HEK293 (cell line): ENCODE data around the gene CCDC152.

Source experiments
- CTCF ChIP-seq: fragments of 450-650 bp; formaldehyde crosslinking; IDR thresholded peaks from 2 replicates; pipeline ENCODE4 v1.5.1; 2016; ENCODE audit warnings: missing biosample characterization, missing genetic modification characterization
- GLI4 ChIP-seq: fragments of 450-650 bp; formaldehyde crosslinking; IDR thresholded peaks from 2 replicates; pipeline ENCODE4 v1.5.1; 2016; ENCODE audit warnings: missing biosample characterization, missing genetic modification characterization
- KLF9 ChIP-seq: fragments of 450-650 bp; formaldehyde crosslinking; IDR thresholded peaks from 2 replicates; pipeline ENCODE4 v1.5.1; 2016; ENCODE audit warnings: missing biosample characterization, missing genetic modification characterization, low read depth
- REST ChIP-seq: fragments of 450-650 bp; formaldehyde crosslinking; IDR thresholded peaks from 2 replicates; pipeline ENCODE4 v1.5.1; 2016; ENCODE audit warnings: missing biosample characterization, missing genetic modification characterization
- SCRT1 ChIP-seq: fragments of 450-650 bp; formaldehyde crosslinking; IDR thresholded peaks from 2 replicates; pipeline ENCODE4 v1.5.1; 2016; ENCODE audit warnings: missing biosample characterization, missing genetic modification characterization, borderline replicate concordance
- ZNF350 ChIP-seq: fragments of 450-650 bp; formaldehyde crosslinking; IDR thresholded peaks from 2 replicates; pipeline ENCODE4 v1.5.0; 2017; ENCODE audit warnings: missing biosample characterization, mild to moderate bottlenecking, missing genetic modification characterization
- ZNF785 ChIP-seq: fragments of 450-650 bp; formaldehyde crosslinking; IDR thresholded peaks from 2 replicates; pipeline ENCODE4 v1.5.1; 2016; ENCODE audit warnings: missing biosample characterization, missing genetic modification characterization
- ZSCAN5A ChIP-seq: fragments of 450-650 bp; formaldehyde crosslinking; IDR thresholded peaks from 2 replicates; pipeline ENCODE4 v1.5.1; 2016; ENCODE audit warnings: missing biosample characterization, missing genetic modification characterization

GRCh38 chr5:42799668-42800114 is 43.1 kb downstream of the CCDC152 start:
- no peak for TF ChIP-seq GLI4 (tag by site-specific recombination)
- TF ChIP-seq CTCF (tag by site-specific recombination): no peak
- no peak for TF ChIP-seq KLF9 (tag by site-specific recombination)
- no peak for TF ChIP-seq REST (tag by site-specific recombination)
- TF ChIP-seq SCRT1 (tag by site-specific recombination): no peak
- no peak for TF ChIP-seq ZSCAN5A (tag by site-specific recombination)
- no peak for TF ChIP-seq ZNF785
- no peak for TF ChIP-seq ZNF350 (tag by site-specific recombination)
